ENCODE data around the gene FAM124A.

DNA sequence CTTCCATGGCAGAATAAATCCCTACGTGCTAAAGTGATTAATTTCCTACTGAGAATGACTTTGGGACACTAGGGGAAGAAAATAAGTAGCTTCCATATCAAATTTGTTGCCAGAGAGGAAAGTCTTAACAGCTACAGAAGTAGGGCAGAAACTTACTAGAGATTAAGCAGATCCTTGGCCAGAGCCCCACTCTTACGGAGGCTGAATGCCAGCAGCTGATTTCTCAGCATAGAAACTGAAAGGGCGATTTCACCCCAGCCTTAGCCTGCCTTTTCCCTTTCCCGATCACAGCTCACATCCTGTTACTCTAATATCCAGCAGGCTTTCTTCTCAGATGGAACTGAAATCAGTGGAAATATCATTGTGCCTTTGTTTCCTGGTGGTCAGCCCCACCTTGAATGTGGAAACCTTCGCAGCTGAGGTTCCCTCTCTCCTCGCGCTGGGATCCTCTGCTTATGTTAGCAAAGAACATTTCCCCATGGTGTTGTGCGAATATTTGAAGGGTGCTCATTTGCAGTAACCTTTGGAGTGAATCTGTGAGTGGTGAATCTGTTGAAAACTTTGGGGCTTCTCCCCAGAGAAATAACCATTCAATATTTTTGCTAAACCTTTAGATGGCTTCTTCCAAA, 8.4 kb downstream of the FAM124A start:
- TF ChIP-seq POLR2A (IDR thresholded peaks at IDR 0.05) = no peak
- TF ChIP-seq, protein P1, sequence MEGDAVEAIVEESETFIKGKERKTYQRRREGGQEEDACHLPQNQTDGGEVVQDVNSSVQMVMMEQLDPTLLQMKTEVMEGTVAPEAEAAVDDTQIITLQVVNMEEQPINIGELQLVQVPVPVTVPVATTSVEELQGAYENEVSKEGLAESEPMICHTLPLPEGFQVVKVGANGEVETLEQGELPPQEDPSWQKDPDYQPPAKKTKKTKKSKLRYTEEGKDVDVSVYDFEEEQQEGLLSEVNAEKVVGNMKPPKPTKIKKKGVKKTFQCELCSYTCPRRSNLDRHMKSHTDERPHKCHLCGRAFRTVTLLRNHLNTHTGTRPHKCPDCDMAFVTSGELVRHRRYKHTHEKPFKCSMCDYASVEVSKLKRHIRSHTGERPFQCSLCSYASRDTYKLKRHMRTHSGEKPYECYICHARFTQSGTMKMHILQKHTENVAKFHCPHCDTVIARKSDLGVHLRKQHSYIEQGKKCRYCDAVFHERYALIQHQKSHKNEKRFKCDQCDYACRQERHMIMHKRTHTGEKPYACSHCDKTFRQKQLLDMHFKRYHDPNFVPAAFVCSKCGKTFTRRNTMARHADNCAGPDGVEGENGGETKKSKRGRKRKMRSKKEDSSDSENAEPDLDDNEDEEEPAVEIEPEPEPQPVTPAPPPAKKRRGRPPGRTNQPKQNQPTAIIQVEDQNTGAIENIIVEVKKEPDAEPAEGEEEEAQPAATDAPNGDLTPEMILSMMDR (IDR thresholded peaks at IDR 0.05) = no peak

All from uterus (tissue), 2 donors.